IPS-18c (cell line): Measurements from ENCODE around the gene HOXB7.

Experiments used
- H3K4me3 ChIP-seq: 2 replicates; pipeline ENCODE4 v1.7.0; 2013; ENCODE audit warnings: low read depth, mild to moderate bottlenecking, low read length, moderate library complexity; ENCODE audit not compliant: insufficient read depth
- H3K9me3 ChIP-seq: one replicate; pipeline ENCODE4 v1.6.1; 2013; ENCODE audit warnings: mild to moderate bottlenecking, low read length, moderate library complexity; ENCODE audit not compliant: control insufficient read depth, insufficient read depth

HOXB7 gene

DNA sequence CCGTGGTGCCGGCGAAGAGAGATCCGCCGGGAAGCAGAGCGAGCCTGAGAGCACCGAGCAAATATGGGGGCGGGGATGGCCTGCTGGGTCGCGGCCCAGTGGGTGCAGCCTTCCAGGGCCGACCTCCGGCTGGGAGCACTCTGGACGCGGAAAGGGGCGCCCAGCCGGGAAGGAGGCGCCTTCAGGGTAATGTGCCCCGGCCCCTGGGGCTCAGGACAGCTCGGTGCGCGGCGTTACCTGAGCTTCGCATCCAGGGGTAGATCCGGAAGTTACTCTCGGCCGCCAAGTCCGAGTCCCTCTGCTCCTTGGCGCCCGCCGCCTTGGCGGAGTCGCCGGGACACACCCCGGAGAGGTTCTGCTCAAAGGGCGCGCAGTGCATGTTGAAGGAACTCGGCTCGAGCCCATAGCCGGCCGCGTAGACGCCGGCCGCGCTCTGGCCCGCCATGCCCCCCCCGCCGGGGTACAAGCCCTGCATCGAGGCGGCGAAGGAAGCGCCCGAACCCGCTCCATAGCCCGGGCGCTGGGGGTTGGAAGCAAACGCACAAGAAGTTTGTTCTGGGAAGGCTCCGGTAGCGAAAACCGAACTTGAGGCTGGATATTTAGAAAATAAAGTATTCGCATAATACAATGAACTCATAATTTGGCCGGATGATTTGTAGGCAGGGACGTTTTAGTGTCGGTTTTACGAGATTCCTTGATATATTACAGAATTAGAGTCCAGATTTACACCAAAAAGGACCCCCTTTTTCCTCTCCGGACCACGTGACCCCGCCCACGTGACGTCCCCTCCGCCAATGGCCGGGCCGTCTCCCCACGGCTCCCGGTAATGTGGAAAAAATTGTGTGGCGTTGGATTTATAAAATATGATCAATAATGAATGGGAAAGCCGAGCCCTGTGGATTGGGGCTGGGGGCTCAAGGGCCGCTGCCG, at the start of gene HOXB7:
Gene HOXB7 (minus strand): TSS at position 736 of the 930 bp plus-strand sequence. CDS start 99 bp downstream, at position 637.
- Histone ChIP-seq H3K4me3 (peak within 1 kb of the TSS; percentile 24), H3K9me3 (peaks cover 2% of the 10 kb centered on the region)

DNA sequence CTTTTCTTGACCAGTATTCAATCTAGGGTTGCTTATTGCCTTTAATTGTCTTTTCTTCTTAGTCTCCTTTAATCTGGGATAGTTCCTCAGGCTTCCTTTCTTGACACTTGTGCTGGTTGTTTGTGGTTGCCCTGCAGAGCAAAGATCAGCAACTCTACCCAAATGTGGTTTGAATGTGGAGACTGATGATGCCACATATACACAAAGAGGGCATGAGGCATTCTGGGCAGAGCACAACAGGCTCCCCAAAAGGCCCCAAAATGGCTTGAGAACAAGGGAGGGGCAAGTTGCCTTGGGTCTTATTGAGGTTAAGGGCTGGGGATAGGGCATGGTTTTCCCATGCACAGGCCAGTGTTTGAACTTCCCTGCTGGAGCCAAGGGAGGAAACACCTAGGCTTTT, 45.1 kb upstream of the HOXB7 start:
- Histone ChIP-seq H3K4me3 (no peak overlapping the region), H3K9me3 (no peaks in the 10 kb centered on the region)

DNA sequence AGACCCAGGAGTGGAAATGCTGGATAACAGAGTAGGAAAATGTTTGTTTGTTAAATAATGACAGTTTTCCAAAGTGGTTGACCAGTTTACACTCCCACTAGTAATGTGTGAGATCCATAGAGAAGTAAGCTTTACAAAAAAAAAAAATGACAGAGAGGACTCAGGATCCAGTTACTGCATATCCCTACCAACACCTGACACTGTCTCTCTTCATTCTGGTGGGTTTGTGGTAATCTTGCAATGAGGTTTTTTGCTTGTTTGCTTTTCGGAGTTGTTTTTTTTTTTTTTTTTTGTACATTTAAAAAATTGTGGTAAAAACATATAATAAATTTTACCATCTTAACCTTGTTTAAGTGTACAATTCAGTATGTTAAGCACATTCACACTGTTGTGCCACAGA, 38.9 kb upstream of the HOXB7 start:
- Histone ChIP-seq H3K9me3 (no peaks in the 10 kb centered on the region), H3K4me3 (no peak overlapping the region)

DNA sequence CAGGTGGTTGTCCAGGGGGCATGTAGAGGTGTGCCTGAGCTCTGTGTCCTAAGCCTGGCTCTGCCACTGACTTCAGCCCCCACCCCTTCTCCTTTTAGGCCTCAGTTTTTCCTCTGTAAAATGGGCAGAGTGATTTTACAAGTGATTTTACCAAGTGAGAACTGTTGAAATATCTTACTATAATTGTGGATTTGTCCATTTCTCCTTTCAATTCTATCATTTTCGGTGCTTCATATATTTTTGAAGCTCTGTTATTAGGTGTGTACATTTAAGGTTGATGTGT, 37.1 kb upstream of the HOXB7 start:
- Histone ChIP-seq H3K4me3 (no peak overlapping the region; the same call in 1 of the 2 replicates), H3K9me3 (no peaks in the 10 kb centered on the region)

DNA sequence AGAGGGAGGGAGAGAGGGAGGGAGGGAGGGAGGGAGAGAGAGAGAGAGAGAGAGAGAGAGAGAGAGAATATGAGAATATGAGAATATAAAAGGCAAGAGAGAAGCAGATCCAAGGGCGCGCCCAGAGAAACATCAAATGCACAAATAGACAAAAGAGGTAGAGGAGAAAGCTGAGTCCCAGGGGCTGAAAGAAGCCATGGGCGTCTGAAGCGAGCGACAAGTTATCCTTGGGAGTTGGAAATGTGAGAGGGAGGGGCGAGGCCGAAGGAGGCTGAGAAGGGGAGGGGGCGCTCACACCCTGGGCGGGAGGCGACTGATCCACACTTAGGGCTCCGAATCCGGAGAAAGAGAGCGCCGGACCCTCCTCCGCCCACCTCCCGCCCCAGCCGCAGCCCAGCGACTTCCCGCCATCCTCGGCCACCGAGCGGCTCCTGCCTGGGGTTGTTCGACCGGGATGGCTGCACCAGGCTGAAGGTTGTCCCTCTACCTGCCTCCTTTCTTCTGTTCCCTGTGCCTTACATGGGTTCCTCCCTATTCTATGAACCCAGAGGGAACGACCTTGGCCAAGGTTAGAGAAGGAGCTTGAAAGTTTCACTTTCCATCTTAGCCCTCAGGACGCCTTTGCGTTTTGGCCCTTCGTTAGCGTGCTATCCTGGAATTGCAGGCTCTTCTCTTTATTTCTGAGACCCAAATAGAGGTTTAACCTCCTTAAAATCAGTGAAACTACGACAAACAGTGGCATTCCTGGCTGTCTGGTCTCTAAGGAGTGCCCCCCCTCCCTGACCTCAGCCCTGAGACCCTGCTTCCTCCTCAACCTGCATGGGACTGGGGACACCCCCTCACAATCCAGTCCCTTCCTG, 36.5 kb upstream of the HOXB7 start:
- H3K9me3 ChIP-seq: peaks cover 3% of the 10 kb centered on the region
- H3K4me3 ChIP-seq: no peak overlapping the region; the same call in 1 of the 2 replicates

DNA sequence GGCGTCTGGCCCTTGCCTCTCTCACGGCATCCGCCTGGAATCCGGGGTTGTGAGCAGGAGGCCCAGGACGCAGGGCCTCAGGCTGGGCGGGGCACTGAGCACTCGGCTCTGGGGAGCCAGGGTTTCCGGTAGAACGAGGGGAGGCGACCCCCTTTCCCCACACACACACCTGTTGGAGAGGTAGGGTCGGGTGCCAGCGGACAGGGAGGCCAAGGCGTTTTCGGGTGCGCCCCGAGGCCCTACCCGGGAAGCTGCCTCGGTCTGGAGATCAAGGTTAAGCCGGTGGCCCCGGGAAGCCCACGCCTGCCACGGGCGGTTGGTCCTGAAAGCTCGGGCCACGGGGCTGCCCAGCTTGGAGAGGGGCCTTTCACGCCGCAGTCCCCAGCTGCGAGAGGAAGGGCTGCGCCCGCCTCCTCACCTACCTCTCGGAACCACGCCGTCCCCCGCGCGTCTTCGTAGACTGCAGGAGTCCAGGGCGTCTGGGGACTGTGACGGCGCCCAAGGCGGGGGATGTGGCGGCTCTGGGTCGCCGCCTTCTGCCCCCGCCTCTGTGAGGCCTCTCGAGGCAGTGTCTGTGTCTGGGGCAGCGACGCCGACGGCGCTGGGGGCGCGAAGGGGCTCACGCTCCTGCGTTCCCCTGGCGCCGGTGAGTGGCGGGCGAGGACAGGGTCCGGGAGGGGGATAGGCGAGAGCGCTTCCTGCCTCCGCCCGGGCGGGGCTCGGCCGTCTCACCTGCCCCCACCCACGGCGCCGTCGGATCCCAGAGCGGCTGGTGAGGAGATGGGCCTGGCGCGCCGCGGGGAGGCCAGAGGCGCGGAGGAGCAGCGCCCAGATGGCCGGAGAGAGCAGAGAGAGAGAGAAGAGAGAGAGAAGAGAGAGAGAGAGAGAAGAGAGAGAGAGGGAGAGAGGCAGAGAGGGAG, 35.6 kb upstream of the HOXB7 start:
- peak overlapping the region; percentile 24 for H3K4me3 ChIP-seq

DNA sequence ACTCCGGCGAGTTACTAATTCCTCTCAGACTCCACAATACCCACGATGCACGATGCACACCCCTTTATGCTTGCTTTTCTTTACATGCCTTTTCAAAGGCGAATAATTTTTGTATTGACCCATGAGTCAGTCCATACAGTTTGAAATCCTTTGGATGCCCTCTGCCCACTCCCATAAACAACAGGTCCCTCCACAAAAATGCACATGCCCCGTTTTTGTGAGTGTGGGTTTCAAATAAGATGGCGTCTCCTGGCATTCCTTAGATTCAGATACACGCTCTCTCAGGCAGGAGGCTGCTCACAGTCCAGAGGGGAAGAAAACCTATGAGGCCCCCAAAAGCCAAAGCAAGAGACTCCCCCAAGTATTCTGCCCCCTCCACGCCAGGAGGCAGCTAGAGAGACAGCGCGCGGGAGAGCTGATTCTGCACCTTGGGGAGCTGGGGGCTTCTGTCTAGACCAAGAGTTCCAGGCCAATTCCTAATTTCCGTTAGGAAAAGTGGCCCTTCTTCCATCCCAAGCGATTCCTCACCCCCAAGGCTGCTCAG, 34.9 kb upstream of the HOXB7 start:
- Histone ChIP-seq H3K9me3 (peaks cover 4% of the 10 kb centered on the region), H3K4me3 (0 out of 2 replicates have a peak overlapping the region, but pooled peaks have one; percentile 15)

More for the DNA sequence above, 35.6 kb upstream of the HOXB7 start:
- peaks cover 4% of the 10 kb centered on the region for H3K9me3 ChIP-seq

DNA sequence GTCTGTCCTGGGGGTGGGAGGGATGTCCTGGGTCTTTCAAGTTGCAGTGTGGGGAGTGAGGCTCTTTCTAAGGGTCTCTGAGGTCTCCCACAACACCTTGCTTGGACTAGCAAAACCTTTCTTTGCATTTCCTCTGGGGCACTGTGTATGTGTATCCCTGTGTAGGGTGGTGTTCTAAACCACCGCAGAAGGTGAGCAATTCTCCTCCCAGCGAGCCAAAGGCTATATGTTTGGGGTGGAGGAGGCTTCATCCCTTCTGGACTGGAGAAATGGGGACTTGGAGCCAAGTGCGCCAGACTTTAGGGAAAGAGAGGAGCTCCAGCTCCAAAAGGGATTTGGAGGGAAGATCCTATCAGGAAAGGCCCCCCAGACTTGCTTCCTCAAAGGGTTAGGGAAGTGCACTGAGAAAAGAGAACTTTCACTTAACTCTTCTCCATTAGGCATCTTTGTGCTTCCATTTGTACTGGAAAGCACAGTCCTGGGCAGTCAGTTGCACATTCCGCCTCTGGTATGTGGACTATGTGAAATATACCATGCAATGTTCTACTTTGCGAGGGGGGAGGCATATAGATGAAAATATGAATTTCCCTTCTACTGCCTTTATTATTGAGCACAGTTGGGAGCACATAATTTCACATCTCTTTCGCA, 34.2 kb upstream of the HOXB7 start:
- H3K9me3 ChIP-seq: peaks cover 4% of the 10 kb centered on the region
- H3K4me3 ChIP-seq: no peak overlapping the region

DNA sequence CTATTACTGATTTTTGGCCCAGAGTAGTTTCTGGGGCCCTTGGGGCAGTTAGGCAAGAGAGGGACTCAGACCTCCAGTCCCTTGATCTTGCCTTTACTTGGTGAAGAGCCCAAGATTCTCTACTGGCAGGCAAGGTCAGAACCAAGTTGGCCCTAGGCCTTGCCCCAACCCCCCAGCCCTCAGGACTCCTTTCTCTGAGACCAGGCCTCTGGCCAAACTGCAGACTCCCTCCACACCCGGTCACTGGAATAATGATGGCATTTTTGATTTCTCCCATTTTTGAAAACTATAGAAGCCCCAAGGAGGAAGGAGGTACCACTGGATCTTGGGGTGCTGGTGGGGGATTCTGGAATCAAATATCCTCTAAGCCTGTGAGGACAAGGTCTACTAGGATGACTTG, 33.3 kb upstream of the HOXB7 start:
- no peak overlapping the region for H3K4me3 ChIP-seq
- H3K9me3 ChIP-seq: peaks cover 4% of the 10 kb centered on the region

DNA sequence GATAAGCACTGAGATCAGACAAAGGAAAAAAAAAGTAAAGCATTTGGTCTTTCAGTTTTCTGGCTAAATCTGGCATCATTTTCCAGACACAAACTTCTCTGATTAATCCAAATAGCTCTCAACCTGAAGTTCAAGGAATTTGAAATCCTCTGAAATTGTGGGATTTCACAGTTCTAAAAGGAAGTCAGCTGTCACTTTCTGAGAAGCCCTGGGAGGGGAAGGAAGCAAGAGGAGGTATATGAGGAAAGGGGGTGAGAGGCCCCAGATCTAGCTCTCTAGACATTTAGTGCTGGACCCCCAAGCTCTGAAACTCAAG, 32.8 kb upstream of the HOXB7 start:
- Histone ChIP-seq H3K9me3 (peaks cover 4% of the 10 kb centered on the region), H3K4me3 (no peak overlapping the region)

DNA sequence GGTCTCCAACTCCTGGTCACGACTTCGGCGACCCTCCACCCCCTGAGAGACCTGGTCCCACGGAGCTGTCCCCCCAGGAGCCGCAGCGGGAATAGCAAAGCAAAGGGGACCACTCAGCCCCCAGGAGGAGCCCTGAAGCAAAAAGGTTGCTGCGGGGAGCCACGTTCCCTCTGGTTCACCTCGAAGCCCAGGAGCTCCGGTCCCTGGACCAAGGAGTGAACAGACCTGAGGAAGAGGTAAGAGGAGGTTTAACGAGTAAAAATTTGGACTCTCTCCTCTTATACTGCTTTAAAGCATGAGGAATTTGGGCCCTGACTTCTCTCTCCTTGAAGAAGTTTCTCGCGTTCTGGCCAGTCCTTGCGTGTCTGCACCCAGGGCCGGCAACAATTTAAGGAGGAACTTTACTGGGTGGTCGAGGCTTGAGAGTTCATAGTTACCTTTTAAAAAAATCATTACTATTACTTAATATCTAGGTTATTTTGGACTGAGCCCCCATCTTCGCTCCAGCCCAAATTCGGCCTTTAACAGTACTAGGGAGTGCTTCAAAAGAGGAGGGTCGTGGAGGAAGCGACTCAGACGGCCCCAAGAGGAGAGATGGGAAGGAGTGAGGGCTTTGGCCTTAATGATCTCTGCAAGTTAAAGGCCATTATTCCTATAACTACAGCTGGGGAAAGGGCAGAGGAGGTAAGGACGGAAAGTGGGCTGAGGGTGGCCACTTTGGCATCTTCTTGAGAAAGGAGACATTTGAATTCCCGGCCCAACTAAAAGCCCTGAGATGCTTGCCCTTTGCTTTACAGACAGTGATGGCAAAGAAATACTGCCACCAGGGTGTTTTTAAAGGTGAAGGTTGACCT, 32.3 kb upstream of the HOXB7 start:
- H3K9me3 ChIP-seq: peaks cover 4% of the 10 kb centered on the region
- H3K4me3 ChIP-seq: no peak overlapping the region

DNA sequence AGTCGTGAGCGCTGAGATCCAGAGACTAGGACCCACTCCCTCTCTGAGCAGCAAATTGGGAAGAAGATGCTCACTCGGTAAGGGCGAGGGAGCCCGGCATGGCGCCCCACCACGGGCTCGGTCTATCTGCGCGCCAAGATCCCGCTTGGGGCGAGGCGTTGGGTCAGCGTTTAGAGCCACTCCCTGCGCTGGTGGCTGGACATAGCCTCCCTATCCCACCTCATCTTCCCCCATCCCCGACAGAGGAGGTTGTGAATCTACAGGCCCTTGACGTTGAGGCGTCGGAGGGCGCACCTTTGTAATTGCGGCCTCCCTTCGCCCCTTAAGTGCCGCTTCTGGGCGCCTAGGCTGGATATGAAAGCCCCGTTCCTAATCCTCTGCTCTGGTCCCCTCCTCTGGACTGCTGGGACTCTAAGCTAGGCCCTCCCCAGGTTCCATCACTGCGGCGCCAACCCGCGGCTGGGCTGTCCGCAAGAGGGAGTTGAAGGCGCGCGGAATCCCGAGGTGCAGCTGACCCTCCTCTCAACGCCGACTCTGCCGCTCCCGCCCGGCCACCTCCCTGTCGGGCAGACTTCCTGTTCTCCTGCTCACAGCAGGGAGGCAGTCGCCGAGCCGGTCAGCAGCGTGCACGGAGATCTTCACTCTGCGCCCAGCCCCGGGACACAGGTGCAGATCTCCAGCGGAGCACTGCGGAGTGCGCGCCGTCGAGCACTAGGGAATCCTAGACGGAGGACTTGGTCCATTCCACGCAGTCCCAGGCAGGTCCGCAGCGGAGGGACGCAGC, 31.4 kb upstream of the HOXB7 start:
- no peak overlapping the region for H3K4me3 ChIP-seq

DNA sequence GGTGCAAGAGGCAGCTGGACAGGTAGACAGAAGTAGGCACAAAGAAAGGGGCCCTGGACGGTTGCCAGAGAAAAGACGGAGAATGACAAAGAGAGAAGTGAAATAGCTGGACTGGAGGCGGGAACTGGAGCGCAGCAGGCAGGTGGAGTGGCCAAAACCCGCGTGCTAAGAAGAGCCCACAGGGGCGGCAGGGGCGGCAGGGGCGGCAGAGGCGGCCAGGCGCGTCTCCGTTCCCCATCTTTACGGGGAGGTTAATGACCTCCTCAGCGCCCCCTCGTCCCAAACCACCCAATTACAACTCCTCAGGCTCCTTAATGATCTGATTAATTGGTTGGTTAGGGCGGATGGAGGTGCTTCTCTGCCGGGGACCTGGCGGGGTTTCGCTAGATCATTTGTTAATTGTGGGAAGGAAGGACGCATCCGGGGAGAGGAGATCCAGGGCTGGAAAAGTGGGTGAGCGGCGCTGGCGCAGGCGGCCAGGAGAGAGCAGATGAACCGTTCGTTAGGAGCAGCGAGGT, 30.8 kb upstream of the HOXB7 start:
- H3K4me3 ChIP-seq: no peak overlapping the region
- peaks cover 4% of the 10 kb centered on the region for H3K9me3 ChIP-seq

More for the DNA sequence above, 31.4 kb upstream of the HOXB7 start:
- H3K9me3 ChIP-seq: peaks cover 4% of the 10 kb centered on the region

DNA sequence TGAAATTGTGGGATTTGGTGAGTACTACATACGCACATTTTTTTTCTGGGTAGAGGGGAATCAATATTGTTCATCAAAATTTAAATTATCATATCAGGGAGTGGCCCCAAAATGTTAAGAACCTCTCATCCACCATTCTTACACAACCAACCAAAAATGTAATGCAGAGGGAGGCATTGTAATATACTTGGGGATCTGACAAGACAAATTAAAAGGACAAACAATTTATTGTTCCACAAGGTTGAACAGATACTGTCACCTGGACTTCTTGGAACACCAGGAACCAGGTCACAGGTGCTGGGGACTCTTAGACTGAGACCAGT, 30.0 kb upstream of the HOXB7 start:
- H3K4me3 ChIP-seq: no peak overlapping the region
- H3K9me3 ChIP-seq: peaks cover 4% of the 10 kb centered on the region
